ENCODE data around the gene DDAH1.

DDAH1 gene

DNA sequence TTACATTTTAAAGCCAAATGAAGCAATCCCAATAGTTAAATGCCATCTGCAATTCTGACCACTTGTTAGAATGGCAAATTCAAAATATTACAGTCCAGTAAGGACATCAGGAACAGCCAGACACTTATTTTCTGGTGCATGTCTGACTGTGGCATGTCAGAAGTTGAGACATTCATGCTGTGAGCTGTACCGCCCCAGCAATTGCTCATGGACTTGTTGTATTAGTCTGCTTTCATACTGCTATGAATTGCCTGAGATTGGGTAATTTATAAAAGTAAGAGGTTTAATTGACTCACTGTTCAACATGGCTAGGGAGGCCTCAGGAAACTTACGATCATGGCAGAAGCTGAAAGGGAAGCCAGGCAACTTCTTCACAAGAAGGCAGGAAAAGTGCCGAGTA is 19.1 kb downstream of the DDAH1 start:
- H3K4me1 ChIP-seq (ENCODE audit: insufficient read depth, low read length, poor library complexity, severe bottlenecking): no peaks in the 10 kb centered on the region
- no peak overlapping the region for H2AFZ ChIP-seq (ENCODE audit: low read length)
- no peaks in the 10 kb centered on the region for H3K79me2 ChIP-seq (ENCODE audit: insufficient read depth, low read length)
- H3K36me3 ChIP-seq (ENCODE audit: insufficient read depth, low read length): no peaks in the 10 kb centered on the region
- H3K4me3 ChIP-seq (ENCODE audit: low read length, poor library complexity, severe bottlenecking): no peak overlapping the region
- H3K4me2 ChIP-seq (ENCODE audit: low read depth, low read length, poor library complexity, severe bottlenecking): no peak overlapping the region
- TF ChIP-seq, protein P1, sequence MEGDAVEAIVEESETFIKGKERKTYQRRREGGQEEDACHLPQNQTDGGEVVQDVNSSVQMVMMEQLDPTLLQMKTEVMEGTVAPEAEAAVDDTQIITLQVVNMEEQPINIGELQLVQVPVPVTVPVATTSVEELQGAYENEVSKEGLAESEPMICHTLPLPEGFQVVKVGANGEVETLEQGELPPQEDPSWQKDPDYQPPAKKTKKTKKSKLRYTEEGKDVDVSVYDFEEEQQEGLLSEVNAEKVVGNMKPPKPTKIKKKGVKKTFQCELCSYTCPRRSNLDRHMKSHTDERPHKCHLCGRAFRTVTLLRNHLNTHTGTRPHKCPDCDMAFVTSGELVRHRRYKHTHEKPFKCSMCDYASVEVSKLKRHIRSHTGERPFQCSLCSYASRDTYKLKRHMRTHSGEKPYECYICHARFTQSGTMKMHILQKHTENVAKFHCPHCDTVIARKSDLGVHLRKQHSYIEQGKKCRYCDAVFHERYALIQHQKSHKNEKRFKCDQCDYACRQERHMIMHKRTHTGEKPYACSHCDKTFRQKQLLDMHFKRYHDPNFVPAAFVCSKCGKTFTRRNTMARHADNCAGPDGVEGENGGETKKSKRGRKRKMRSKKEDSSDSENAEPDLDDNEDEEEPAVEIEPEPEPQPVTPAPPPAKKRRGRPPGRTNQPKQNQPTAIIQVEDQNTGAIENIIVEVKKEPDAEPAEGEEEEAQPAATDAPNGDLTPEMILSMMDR (conservative IDR thresholded peaks at IDR 0.05; ENCODE audit: low read length): no peak
- TF ChIP-seq EZH2phosphoT487 (IDR thresholded peaks at IDR 0.05; ENCODE audit: borderline replicate concordance): no peak
- no peaks in the 10 kb centered on the region for H3K9me3 ChIP-seq (ENCODE audit: insufficient read depth, low read depth, low read length)
- H4K20me1 ChIP-seq (ENCODE audit: insufficient read depth, low read length, poor library complexity, severe bottlenecking): no peaks in the 10 kb centered on the region
- H3F3A ChIP-seq (ENCODE audit: low read depth): no peaks in the 10 kb centered on the region
- no peaks in the 10 kb centered on the region for H3K9me2 ChIP-seq (replicated peaks; ENCODE audit: low read depth, low read length)
- H3K27me3 ChIP-seq (ENCODE audit: insufficient read depth, low read length, poor library complexity, severe bottlenecking): no peaks in the 10 kb centered on the region
- H3K9ac ChIP-seq (ENCODE audit: low read depth, low read length, poor library complexity, severe bottlenecking): no peak overlapping the region

DNA sequence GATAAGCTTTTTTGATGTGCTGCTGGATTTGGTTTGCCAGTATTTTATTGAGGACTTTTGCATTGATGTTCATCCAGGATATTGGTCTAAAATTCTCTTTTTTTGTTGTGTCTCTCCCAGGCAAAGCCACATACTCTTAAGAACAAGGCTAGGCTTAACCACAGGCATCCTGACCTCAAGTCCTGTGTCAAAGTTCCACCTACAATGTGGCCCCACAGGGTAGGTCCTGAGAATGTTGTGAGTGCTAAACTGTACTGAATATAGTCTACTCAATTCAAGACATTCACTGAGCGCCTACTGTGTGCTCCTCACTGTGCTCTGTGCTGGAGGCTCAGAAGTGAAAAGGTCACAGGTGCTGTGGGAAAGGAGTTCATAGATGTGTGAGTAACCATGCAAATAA is 20.6 kb downstream of the DDAH1 start:
- Histone ChIP-seq H3F3A (ENCODE audit: low read depth) (no peaks in the 10 kb centered on the region; the same call in 1 of the 2 replicates), H3K27me3 (ENCODE audit: insufficient read depth, low read length, poor library complexity, severe bottlenecking) (no peaks in the 10 kb centered on the region), H4K20me1 (ENCODE audit: insufficient read depth, low read length, poor library complexity, severe bottlenecking) (no peaks in the 10 kb centered on the region), H3K9ac (ENCODE audit: low read depth, low read length, poor library complexity, severe bottlenecking) (no peak overlapping the region), H3K36me3 (ENCODE audit: insufficient read depth, low read length) (no peaks in the 10 kb centered on the region), H3K4me2 (ENCODE audit: low read depth, low read length, poor library complexity, severe bottlenecking) (no peak overlapping the region), H3K9me3 (ENCODE audit: insufficient read depth, low read depth, low read length) (no peaks in the 10 kb centered on the region), H3K4me1 (ENCODE audit: insufficient read depth, low read length, poor library complexity, severe bottlenecking) (no peaks in the 10 kb centered on the region), H2AFZ (ENCODE audit: low read length) (no peak overlapping the region), H3K79me2 (ENCODE audit: insufficient read depth, low read length) (no peaks in the 10 kb centered on the region), H3K4me3 (ENCODE audit: low read length, poor library complexity, severe bottlenecking) (no peak overlapping the region), H3K9me2 (replicated peaks; ENCODE audit: low read depth, low read length) (no peaks in the 10 kb centered on the region)
- TF ChIP-seq, protein P1 (conservative IDR thresholded peaks at IDR 0.05; ENCODE audit: low read length): no peak

DNA sequence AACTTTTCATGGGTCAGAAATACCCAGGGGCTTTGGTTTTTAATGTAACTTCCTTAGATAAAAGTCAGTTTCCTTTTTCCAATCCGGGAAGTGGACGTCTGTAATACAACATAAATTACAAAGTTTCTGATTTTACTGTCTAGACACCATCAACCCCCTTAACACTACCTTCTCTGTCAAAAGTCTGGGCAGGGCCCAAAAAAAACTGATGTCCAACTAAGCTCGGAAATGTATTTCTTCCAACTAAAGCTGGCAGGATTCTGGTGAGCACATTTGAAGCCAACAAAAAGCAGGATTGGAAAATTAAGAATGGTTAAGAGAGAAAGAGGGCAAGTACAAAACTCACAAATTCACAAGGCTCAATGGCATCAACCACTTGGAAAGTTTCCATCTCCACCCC is 24.3 kb downstream of the DDAH1 start:
- H3K36me3 ChIP-seq (ENCODE audit: insufficient read depth, low read length): no peaks in the 10 kb centered on the region
- H3F3A ChIP-seq (ENCODE audit: low read depth): no peaks in the 10 kb centered on the region; the same call in 1 of the 2 replicates
- H3K4me1 ChIP-seq (ENCODE audit: insufficient read depth, low read length, poor library complexity, severe bottlenecking): no peaks in the 10 kb centered on the region
- no peaks in the 10 kb centered on the region for H3K79me2 ChIP-seq (ENCODE audit: insufficient read depth, low read length)
- H3K9ac ChIP-seq (ENCODE audit: low read depth, low read length, poor library complexity, severe bottlenecking): no peak overlapping the region
- no peak overlapping the region for H3K4me2 ChIP-seq (ENCODE audit: low read depth, low read length, poor library complexity, severe bottlenecking)
- no peak overlapping the region for H3K4me3 ChIP-seq (ENCODE audit: low read length, poor library complexity, severe bottlenecking)
- H3K27me3 ChIP-seq (ENCODE audit: insufficient read depth, low read length, poor library complexity, severe bottlenecking): no peaks in the 10 kb centered on the region
- H4K20me1 ChIP-seq (ENCODE audit: insufficient read depth, low read length, poor library complexity, severe bottlenecking): no peaks in the 10 kb centered on the region
- H3K9me2 ChIP-seq (replicated peaks; ENCODE audit: low read depth, low read length): no peaks in the 10 kb centered on the region
- no peak for TF ChIP-seq EZH2phosphoT487 (IDR thresholded peaks at IDR 0.05; ENCODE audit: borderline replicate concordance)
- TF ChIP-seq, protein P1 (conservative IDR thresholded peaks at IDR 0.05; ENCODE audit: low read length): no peak
- no peaks in the 10 kb centered on the region for H3K9me3 ChIP-seq (ENCODE audit: insufficient read depth, low read depth, low read length)
- H2AFZ ChIP-seq (ENCODE audit: low read length): no peak overlapping the region
